ENCODE results near the gene NEFH.

The NEFH gene

DNA sequence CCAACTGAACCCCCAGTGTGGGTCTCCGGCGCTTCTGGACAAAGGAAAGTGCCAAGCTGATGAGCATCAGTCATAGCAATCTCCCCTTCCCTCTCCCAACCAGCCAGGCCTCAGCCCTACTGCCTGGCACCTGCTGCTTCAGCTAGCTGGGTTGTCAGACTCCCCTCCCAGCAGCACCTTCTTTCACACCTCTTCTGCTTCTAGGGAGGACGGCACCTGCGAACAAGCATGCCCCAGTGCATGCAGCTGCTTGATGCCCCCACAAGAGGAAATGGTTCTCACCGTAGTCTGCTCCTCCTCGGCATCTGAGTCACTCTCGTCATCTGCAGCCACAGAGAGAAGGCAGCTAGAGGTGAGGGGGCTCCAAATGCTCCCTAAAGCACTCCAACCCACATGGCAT lies 48.1 kb downstream of the NEFH start:
- no peaks in the 10 kb centered on the region for H3K9me3 ChIP-seq (ENCODE audit: insufficient read depth, low read length)
- no peak for DNase-seq (ENCODE audit: low read depth, low spot score)
- H3K36me3 ChIP-seq (ENCODE audit: insufficient read depth, insufficient read length, low read length), result peaks cover 79% of the 10 kb centered on the region
- H3K9ac ChIP-seq (ENCODE audit: insufficient read length, low read depth), result no peak overlapping the region
- TF ChIP-seq ZNF274 (IDR thresholded peaks at IDR 0.05; ENCODE audit: low read depth, low read length), result no peak
- no peaks in the 10 kb centered on the region for H3K27me3 ChIP-seq (ENCODE audit: insufficient read depth, insufficient read length)
- H3K4me3 ChIP-seq (ENCODE audit: insufficient read length, low read depth), result no peak overlapping the region
- no peaks in the 10 kb centered on the region for H3K4me1 ChIP-seq (ENCODE audit: insufficient read depth, insufficient read length)

DNA sequence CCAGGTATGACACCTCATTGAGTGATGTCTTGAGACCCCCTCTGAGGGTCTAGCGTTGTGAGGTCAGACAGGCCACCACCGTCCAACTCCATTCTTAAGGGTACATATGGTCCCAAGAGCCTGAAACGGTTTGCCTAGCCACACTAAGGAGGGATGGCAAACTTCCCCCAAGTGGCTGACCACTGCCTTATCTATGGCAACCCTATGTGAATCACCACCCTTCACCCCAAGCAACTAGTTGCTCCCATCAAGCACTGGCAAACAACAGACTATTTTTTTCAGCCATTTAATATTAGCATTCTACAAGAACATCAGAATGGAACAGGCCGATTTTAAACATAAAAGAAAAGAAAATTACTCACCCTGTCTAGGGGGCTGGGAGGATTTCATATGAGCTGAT lies 50.7 kb downstream of the NEFH start:
- TF ChIP-seq SUZ12 (IDR thresholded peaks at IDR 0.05; ENCODE audit: extremely low read depth, insufficient read depth, insufficient read length) (no peak), ZNF274 (IDR thresholded peaks at IDR 0.05; ENCODE audit: low read depth, low read length) (no peak), YY1 (IDR thresholded peaks at IDR 0.05; ENCODE audit: insufficient read depth, insufficient read length) (no peak)
- no peak for DNase-seq (ENCODE audit: low read depth, low spot score)
- no peak overlapping the region for H3K4me3 ChIP-seq (ENCODE audit: insufficient read length, low read depth)
- H3K9me3 ChIP-seq (ENCODE audit: insufficient read depth, low read length), result no peaks in the 10 kb centered on the region
- H3K9ac ChIP-seq (ENCODE audit: insufficient read length, low read depth), result no peak overlapping the region
- no peaks in the 10 kb centered on the region for H3K27me3 ChIP-seq (ENCODE audit: insufficient read depth, insufficient read length)
- peaks cover 69% of the 10 kb centered on the region for H3K36me3 ChIP-seq (ENCODE audit: insufficient read depth, insufficient read length, low read length)
- H3K4me1 ChIP-seq (ENCODE audit: insufficient read depth, insufficient read length), result no peaks in the 10 kb centered on the region

DNA sequence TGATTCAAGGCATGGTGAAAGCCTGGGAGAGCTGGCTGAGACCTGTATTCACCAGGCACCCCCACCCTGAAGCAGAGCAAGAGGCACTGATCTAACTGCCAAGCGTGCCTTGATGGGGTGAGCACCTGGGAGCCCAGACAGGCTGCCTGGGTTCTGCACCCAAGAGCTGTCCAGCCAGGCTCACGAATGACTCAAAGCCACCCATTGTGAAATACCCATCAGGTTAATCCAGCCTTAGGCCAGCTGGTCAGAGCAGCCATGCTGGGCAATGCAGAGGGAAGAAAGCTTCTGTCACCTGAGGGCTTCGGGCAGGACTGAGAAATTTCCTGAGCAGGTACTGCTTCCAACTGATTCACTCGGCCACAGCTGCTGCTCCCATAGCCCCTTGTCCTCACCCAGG lies 51.4 kb downstream of the NEFH start:
- TF ChIP-seq ZNF274 (IDR thresholded peaks at IDR 0.05; ENCODE audit: low read depth, low read length) (no peak), SUZ12 (IDR thresholded peaks at IDR 0.05; ENCODE audit: extremely low read depth, insufficient read depth, insufficient read length) (no peak), YY1 (IDR thresholded peaks at IDR 0.05; ENCODE audit: insufficient read depth, insufficient read length) (no peak)
- Histone ChIP-seq H3K36me3 (ENCODE audit: insufficient read depth, insufficient read length, low read length) (peaks cover 73% of the 10 kb centered on the region), H3K9ac (ENCODE audit: insufficient read length, low read depth) (no peak overlapping the region), H3K4me1 (ENCODE audit: insufficient read depth, insufficient read length) (no peaks in the 10 kb centered on the region), H3K9me3 (ENCODE audit: insufficient read depth, low read length) (no peaks in the 10 kb centered on the region), H3K27me3 (ENCODE audit: insufficient read depth, insufficient read length) (no peaks in the 10 kb centered on the region), H3K4me3 (ENCODE audit: insufficient read length, low read depth) (no peak overlapping the region)
- DNase-seq (ENCODE audit: low read depth, low spot score), result no peak

DNA sequence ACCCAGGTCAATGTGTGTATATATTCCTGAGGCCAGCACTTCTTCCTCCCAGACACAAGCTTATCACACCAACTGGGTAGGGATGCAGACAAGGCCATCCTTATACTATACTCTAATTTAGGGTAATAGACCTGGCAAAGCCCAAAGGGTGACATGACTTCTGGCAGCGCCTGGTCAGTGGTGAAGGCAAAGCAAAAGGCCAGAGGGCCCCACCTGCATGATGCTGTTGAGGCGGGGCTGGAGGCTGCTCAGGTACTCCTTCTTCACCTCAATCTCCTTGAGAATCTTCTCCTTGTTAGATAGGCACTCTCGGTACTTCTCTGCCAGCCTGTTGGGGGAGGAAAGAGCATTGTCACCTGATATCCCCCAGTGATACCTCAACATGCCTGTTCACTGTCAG lies 56.4 kb downstream of the NEFH start:
- no peak overlapping the region for H3K9ac ChIP-seq (ENCODE audit: insufficient read length, low read depth)
- no peaks in the 10 kb centered on the region for H3K9me3 ChIP-seq (ENCODE audit: insufficient read depth, low read length)
- no peak overlapping the region for H3K4me3 ChIP-seq (ENCODE audit: insufficient read length, low read depth)
- DNase-seq (ENCODE audit: low read depth, low spot score), result no peak
- no peaks in the 10 kb centered on the region for H3K27me3 ChIP-seq (ENCODE audit: insufficient read depth, insufficient read length)
- TF ChIP-seq YY1 (IDR thresholded peaks at IDR 0.05; ENCODE audit: insufficient read depth, insufficient read length) (no peak), SUZ12 (IDR thresholded peaks at IDR 0.05; ENCODE audit: extremely low read depth, insufficient read depth, insufficient read length) (no peak), ZNF274 (IDR thresholded peaks at IDR 0.05; ENCODE audit: low read depth, low read length) (no peak)
- H3K36me3 ChIP-seq (ENCODE audit: insufficient read depth, insufficient read length, low read length), result peaks cover 71% of the 10 kb centered on the region
- no peaks in the 10 kb centered on the region for H3K4me1 ChIP-seq (ENCODE audit: insufficient read depth, insufficient read length)

DNA sequence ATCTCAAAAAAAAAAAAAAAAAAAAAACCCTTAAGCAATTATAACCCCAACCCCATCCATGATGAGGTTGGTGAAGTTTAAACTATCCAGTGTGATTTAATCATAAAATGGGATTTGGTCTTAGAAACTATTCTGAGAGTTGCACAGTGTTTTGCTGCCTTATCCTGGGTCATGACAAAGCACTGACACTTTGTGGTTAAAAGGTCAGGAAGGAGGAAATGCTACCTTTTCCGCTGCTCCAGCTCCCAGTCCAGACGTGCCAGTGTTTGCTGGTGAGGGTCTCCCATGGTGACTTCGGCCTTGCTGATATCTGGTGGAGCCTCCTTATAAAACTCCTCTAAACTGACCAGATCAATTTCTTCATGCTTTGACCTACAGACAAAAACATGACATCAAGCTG lies 59.1 kb downstream of the NEFH start:
- Histone ChIP-seq H3K27me3 (ENCODE audit: insufficient read depth, insufficient read length) (no peaks in the 10 kb centered on the region), H3K4me3 (ENCODE audit: insufficient read length, low read depth) (no peak overlapping the region), H3K4me1 (ENCODE audit: insufficient read depth, insufficient read length) (no peaks in the 10 kb centered on the region), H3K36me3 (ENCODE audit: insufficient read depth, insufficient read length, low read length) (peaks cover 65% of the 10 kb centered on the region), H3K9me3 (ENCODE audit: insufficient read depth, low read length) (no peaks in the 10 kb centered on the region), H3K9ac (ENCODE audit: insufficient read length, low read depth) (no peak overlapping the region)
- TF ChIP-seq SUZ12 (IDR thresholded peaks at IDR 0.05; ENCODE audit: extremely low read depth, insufficient read depth, insufficient read length) (no peak), YY1 (IDR thresholded peaks at IDR 0.05; ENCODE audit: insufficient read depth, insufficient read length) (no peak), ZNF274 (IDR thresholded peaks at IDR 0.05; ENCODE audit: low read depth, low read length) (no peak)
- no peak for DNase-seq (ENCODE audit: low read depth, low spot score)
